WTC11 (cell line): ENCODE results near the gene RAET1G. TPM values are rescaled to one million over a fixed set of nuclear protein-coding genes. Genes with fewer than 3 reads are reported as not detected.

ENCODE experiments used
- ATAC-seq: fragments of 200-7000 bp; cut with Tn5 transposase; 2 replicates; pipeline ENCODE4 v1.10.0; 2021; ENCODE audit warnings: mild to moderate bottlenecking, moderate library complexity
- CTCF ChIA-PET: fragments of 300-600 bp; sonication (Branson Sonifier 250); formaldehyde crosslinking; loops from one replicate; lab custom pipeline; 2021; ENCODE audit warnings: antibody characterized with exemption; lab: Charles Lee
- POLR2A ChIA-PET: fragments of 350-600 bp; sonication (Branson Sonifier 250); formaldehyde crosslinking; loops from one replicate; lab custom pipeline; 2021; ENCODE audit warnings: antibody characterized with exemption; lab: Charles Lee
- DNase-seq: peaks from one replicate; pipeline ENCODE4 v3.0.0; 2021; ENCODE audit warnings: low spot score
- H3K27ac Mint-ChIP-seq: 2 replicates; pipeline ENCODE4 v1.8.0; 2021; ENCODE audit warnings: mixed read lengths
- H3K27me3 Mint-ChIP-seq: 2 replicates; pipeline ENCODE4 v1.8.0; 2021; ENCODE audit warnings: low read depth, mild to moderate bottlenecking, moderate library complexity, mixed read lengths
- H3K36me3 Mint-ChIP-seq: 2 replicates; pipeline ENCODE4 v1.8.0; 2021; ENCODE audit warnings: mixed read lengths
- H3K4me1 Mint-ChIP-seq: 2 replicates; pipeline ENCODE4 v1.8.0; 2022; ENCODE audit warnings: mixed read lengths
- H3K4me3 Mint-ChIP-seq: 2 replicates; pipeline ENCODE4 v1.8.0; 2021; ENCODE audit warnings: mild to moderate bottlenecking, moderate library complexity, mixed read lengths
- H3K9me3 Mint-ChIP-seq: 2 replicates; pipeline ENCODE4 v1.8.0; 2021; ENCODE audit warnings: mixed read lengths
- AFF4 ChIP-seq: sonication (generic); formaldehyde crosslinking; IDR thresholded peaks from 2 replicates; pipeline ENCODE4 v1.8.1; 2023; ENCODE audit warnings: mild to moderate bottlenecking, missing genetic modification reagents, borderline replicate concordance
- ATF1 ChIP-seq: sonication (generic); formaldehyde crosslinking; IDR thresholded peaks from 2 replicates; pipeline ENCODE4 v1.8.1; 2023; ENCODE audit warnings: mild to moderate bottlenecking, moderate library complexity, missing genetic modification reagents
- ATF6 ChIP-seq: sonication (generic); formaldehyde crosslinking; IDR thresholded peaks from 2 replicates; pipeline ENCODE4 v1.8.1; 2023; ENCODE audit warnings: mild to moderate bottlenecking, missing genetic modification reagents
- CDX4 ChIP-seq: fragments of 250-450 bp; sonication (Bioruptor Pico); IDR thresholded peaks from 2 replicates; pipeline ENCODE4 v1.9.0; 2021; ENCODE audit warnings: moderate library complexity, mild to moderate bottlenecking, inconsistent platforms, borderline replicate concordance
- FOXK1 ChIP-seq: sonication (generic); formaldehyde crosslinking; IDR thresholded peaks from 2 replicates; pipeline ENCODE4 v1.8.0; 2022; ENCODE audit warnings: mild to moderate bottlenecking, moderate library complexity, missing genetic modification reagents
- KAT7 ChIP-seq: sonication (generic); formaldehyde crosslinking; IDR thresholded peaks from 2 replicates; pipeline ENCODE4 v1.8.1; 2023; ENCODE audit warnings: missing genetic modification reagents, mild to moderate bottlenecking, borderline replicate concordance
- PRDM15 ChIP-seq: sonication (generic); formaldehyde crosslinking; IDR thresholded peaks from 2 replicates; pipeline ENCODE4 v1.8.0; 2022; ENCODE audit warnings: missing genetic modification reagents
- TEAD1 ChIP-seq: sonication (generic); formaldehyde crosslinking; IDR thresholded peaks from 2 replicates; pipeline ENCODE4 v1.8.0; 2022; ENCODE audit warnings: mild to moderate bottlenecking, missing genetic modification reagents
- TEAD4 ChIP-seq: sonication (generic); formaldehyde crosslinking; IDR thresholded peaks from 2 replicates; pipeline ENCODE4 v1.8.0; 2022; ENCODE audit warnings: mild to moderate bottlenecking, missing genetic modification reagents
- TP53 ChIP-seq: sonication (generic); formaldehyde crosslinking; IDR thresholded peaks from 2 replicates; pipeline ENCODE4 v1.8.1; 2023; ENCODE audit warnings: mild to moderate bottlenecking, missing genetic modification reagents
- USF1 ChIP-seq: sonication (generic); formaldehyde crosslinking; IDR thresholded peaks from 2 replicates; pipeline ENCODE4 v1.8.0; 2022; ENCODE audit warnings: mild to moderate bottlenecking, missing genetic modification reagents
- ZNF219 ChIP-seq: sonication (generic); formaldehyde crosslinking; IDR thresholded peaks from 2 replicates; pipeline ENCODE4 v1.8.0; 2023; ENCODE audit warnings: missing genetic modification reagents, mild to moderate bottlenecking, borderline replicate concordance
- ZNF232 ChIP-seq: sonication (generic); formaldehyde crosslinking; IDR thresholded peaks from 2 replicates; pipeline ENCODE4 v1.8.0; 2022; ENCODE audit warnings: mild to moderate bottlenecking, missing genetic modification reagents
- ZNF263 ChIP-seq: sonication (generic); formaldehyde crosslinking; IDR thresholded peaks from 2 replicates; pipeline ENCODE4 v1.8.1; 2022; ENCODE audit warnings: low read depth, mild to moderate bottlenecking, moderate library complexity, missing genetic modification reagents
- ZNF317 ChIP-seq: sonication (generic); formaldehyde crosslinking; IDR thresholded peaks from 2 replicates; pipeline ENCODE4 v1.8.1; 2023; ENCODE audit warnings: low read depth, mild to moderate bottlenecking, moderate library complexity, missing genetic modification reagents, borderline replicate concordance
- ZSCAN18 ChIP-seq: fragments of 250-450 bp; sonication (Bioruptor Pico); IDR thresholded peaks from 2 replicates; pipeline ENCODE4 v2.1.2; 2022; ENCODE audit warnings: mild to moderate bottlenecking, moderate library complexity
- total RNA-seq: library from RNA; stranded (reverse); gene quantifications from 3 replicates; pipeline ENCODE4 v1.2.3, GENCODE V29; 2021

Gene RAET1G
- total RNA-seq, 1 experiment from 2014 or later, result not detected

GRCh38 chr6:149965194-149966020 is 42.5 kb upstream of the RAET1G start:
- Mint-ChIP-seq H3K27ac (no peak overlapping the region), H3K4me3 (peak overlapping the region; percentile 89), H3K4me1 (peaks cover 23% of the 10 kb centered on the region), H3K9me3 (no peaks in the 10 kb centered on the region), H3K27me3 (peaks cover 100% of the 10 kb centered on the region), H3K36me3 (peaks cover 5% of the 10 kb centered on the region; the same call in 1 of the 2 replicates)
- ATAC-seq, result peak; percentile 10
- DNase-seq, result no peak
- POLR2A ChIA-PET, result no interaction called here
- TF ChIP-seq CDX4 (CRISPR knock-in tag), result no peak
- no peak for TF ChIP-seq AFF4
- no peak for TF ChIP-seq TP53 (CRISPR knock-in tag)
- no peak for TF ChIP-seq ZNF263 (CRISPR knock-in tag)
- TF ChIP-seq USF1, result no peak
- TF ChIP-seq ZNF317 (CRISPR knock-in tag), result no peak
- TF ChIP-seq PRDM15 (CRISPR knock-in tag), result 0 out of 2 replicates have a peak, but pooled peaks have one; percentile 18
- peak; percentile 66; the same call in 1 of the 2 replicates for TF ChIP-seq KAT7 (CRISPR knock-in tag)
- no peak for TF ChIP-seq ATF1 (CRISPR knock-in tag)
- 0 out of 2 replicates have a peak, but pooled peaks have one; percentile 15 for TF ChIP-seq FOXK1
- TF ChIP-seq TEAD1 (CRISPR knock-in tag), result no peak
- TF ChIP-seq ZNF232 (CRISPR knock-in tag), result no peak
- TF ChIP-seq ZNF219 (CRISPR knock-in tag), result no peak
- TF ChIP-seq ZSCAN18, result no peak
- TF ChIP-seq ATF6 (CRISPR knock-in tag), result no peak
- no peak for TF ChIP-seq TEAD4 (CRISPR knock-in tag)
- CTCF ChIA-PET, result no interaction called here
